Measurements from ENCODE around the gene DLGAP4.

DLGAP4 gene

DNA sequence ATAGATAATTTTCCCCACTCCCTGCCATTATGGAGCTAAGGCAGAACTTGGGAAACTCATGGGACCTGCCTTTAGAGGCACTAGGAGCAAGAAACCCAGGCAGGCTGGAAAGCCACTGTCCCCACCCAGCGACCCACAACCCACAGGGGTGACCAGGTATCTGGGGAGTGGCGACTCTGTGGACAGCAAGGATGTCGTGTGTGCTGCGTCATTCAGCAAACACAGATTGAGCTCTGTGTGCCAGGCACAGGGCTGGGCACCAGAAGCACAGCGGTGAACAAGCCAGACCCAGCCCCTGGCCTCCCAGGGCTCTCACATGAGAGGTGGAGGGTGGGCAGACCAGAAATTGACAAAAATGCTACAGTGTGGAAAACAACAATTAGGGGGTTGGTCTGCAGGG is 27.7 kb downstream of the DLGAP4 start:
- DNase-seq: no peak

DNA sequence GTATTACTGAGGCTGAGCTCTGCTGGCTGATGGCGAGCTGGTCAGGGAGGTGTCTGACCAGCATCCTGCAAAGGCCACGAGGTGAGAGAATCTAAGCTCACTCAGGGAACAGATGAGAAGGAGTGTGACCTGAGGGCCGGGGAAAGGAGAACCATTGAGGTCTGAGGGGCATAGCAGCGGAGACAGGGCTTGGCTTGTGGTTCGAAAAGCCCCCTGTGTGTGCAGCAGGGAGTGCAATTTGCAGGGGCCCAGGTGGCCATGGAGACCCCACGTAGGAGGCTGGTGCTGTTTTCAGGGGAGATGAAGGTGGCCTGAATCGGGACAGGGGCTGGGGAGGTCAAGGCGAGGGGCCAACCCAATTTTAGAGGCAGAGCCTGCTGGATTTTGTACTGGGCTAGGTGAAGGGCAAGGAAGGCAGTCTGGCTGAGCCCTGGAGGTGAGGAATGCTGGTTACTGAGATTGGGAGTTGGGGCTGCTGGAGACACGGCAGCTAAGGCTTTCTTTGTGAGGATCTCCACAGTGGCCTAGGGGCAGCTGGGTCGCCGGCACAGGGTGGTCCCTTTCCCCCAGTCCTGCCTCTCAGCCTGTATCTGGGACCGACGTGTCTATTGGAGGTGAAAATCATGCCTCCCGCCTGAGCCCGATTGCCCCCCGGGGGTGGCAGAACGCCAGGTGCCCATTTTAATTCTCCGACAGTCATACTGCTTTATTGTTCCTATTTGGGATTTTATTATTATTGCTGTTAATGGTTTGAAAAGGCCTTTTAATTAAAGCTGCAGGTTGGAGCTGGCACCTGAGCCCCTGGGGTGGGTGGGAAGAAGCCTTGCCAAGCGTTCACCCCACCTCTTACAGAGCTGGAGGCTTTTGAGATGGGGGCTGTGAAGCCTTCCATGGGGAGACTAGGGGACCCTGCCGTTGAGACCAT is 28.4 kb downstream of the DLGAP4 start:
- no peak for DNase-seq

DNA sequence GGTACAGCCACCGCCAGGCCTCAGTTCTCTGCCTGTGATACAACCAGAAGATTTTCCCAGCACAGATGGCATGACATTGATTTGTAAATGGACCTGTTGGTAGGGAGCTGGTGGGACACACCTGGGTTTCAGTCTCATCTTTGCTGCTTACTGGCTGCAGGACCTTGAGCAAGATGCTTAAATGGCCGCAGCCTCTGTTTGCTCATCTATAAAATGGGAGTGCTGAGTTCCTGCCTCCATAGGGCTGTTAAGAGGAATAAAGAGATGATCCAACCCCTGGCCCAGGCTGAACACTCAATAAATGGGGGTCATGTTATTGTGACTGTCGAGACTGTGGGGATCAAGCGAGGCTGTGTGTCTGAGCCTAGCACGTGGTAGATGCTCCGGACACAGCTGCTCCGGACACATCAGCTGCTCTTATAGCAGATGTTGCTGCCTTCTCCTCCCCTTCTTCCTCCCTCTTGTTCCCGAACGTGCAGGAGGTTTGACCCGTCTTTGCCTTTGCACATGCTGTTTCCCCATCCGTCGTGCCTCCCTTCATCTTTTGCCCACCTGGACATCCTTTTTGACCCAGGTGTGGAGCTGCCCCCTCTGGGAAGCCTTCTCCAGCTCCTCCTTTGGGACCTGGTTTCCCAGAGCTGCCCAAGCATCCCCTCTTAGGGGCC is 29.2 kb downstream of the DLGAP4 start:
- DNase-seq: no peak

GRCh38 chr20:36336204-36336603 is 30.1 kb downstream of the DLGAP4 start:
- no peak for DNase-seq

- no peak for DNase-seq
Observed at GRCh38 chr20:36336954-36337704, 31.0 kb downstream of the DLGAP4 start.

- DNase-seq: no peak
Observed at GRCh38 chr20:36337886-36338285, 31.7 kb downstream of the DLGAP4 start.

DNA sequence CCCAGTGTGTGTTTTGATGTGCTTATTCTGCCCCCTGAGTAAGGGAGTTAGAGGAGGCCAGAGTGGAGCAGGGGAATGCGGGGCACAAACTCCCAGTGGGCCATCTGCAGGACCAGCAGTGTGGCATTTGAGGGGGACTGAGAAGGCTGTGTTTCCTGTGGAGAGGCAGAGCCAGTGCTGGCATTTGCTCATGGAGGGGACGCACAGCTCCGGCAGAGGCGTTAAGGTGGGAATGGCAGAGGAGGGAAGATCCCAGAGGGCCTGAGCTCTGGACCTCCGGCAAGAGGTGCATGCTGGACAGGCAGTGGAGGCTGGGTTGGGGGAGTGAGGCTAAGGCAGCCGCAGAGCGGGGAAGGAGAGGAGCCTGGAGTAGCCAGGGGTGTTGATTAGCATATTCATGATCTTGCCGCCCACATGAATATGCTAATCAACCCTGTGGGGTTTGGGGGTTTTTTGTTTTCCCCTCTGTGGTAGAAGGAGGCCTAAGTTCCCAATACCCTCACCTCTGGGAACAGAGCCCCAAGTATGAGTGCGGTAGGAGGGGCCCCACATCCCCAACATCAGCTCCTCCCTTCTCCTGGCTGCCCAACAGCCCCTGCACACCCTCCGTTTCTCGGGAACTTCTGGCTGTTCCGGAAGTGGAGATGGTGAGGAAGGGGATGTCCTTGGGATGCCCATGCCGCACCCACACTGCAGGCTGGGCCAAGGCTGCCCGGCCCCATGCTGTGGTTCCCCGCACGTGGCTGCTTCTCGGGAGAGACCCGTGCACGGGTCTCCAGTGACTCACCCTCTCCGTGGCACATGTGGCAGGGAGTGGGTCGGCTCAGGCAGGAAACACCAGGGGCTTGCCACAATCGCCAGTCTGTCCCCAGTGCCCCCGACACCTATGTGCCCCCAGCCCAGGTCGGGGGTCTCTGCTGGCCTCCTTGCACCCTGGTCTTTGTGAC is 33.8 kb downstream of the DLGAP4 start:
- no peak for DNase-seq

- DNase-seq: no peak
Observed at GRCh38 chr20:36340593-36340990, 34.5 kb downstream of the DLGAP4 start.

- no peak for DNase-seq
Observed at GRCh38 chr20:36341331-36342020, 35.3 kb downstream of the DLGAP4 start.

DNA sequence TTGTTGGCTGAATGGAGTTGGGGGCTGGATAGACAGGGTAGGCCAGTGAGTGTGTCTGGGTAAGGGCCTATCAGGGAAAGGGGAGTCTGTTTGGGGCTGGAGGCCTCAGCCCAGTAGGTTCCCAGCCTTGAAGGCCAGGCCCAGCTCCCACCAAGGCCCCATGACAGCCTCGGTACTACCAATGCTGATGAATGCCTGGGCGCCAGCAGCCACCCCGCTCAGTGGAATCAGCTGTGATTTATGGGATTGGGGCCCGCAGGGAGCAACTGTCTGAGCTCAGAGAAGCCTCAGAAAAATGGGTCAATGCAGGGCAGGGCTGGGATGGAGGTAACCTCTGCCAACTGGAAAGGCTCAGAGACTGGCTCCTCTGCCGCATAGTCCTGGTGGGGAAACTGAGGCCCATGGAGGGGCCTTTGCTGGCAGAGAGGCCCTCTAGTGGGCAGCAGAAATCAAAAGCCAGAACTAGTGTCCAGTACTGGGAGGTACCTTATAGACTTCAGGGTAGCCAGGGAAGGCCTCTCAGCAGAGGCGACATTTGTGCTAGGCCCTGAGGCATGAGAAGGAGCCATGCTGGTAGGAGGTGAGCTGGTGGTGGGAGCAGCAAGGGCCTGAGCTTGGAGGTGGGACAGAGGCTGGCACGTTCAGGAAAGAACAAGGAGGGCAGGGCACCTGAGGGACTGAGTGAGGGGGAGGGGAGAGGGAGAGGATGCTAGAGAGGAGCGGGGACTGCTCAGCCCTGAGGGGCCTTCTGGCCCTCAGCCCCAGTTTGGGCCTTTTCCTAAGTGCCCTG is 36.4 kb downstream of the DLGAP4 start:
- no peak for DNase-seq

- no peak for DNase-seq
Observed at GRCh38 chr20:36343641-36344040, 37.5 kb downstream of the DLGAP4 start.

- DNase-seq: peak; percentile 3
Observed at GRCh38 chr20:36344517-36345132, 38.5 kb downstream of the DLGAP4 start.

- no peak for DNase-seq
Observed at GRCh38 chr20:36346256-36346655, 40.1 kb downstream of the DLGAP4 start.

DNA sequence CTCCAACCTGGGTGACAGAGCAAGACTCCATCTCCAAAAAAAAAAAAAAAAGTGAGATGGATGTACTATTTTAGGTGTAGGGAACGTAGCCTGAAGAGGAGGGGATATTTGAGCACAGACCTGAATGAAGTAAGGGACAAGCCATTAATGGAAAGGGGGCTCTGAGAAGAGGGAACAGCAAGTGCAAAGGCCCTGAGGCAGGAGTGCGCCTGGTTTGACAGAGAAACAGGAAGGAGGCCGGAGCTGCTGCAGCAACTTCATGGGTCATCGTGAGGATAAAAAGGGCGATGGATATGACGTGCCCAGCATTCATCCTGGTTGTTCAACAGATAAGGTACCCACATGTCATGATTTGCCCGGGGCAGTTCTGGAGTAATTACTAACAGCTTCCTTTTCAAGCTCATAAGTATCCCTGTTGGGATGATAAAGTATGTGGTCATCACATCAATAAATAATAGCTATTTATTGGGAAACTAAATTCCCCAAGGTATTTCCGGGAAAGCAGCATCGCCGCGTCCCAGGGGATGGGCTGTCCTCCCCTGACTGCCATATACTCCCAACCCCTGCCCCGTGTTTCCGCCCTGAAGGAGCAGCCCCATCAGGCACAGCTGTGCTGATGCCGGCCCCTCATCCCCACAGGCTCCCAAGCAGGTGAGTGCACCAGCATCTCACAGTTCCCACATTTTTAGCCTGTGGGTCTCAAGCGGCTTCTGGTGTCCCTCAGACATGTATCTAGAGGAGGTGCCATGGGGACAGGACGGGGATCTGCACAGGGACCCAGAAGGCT is 43.4 kb downstream of the DLGAP4 start:
- DNase-seq: no peak

GRCh38 chr20:36350439-36350838 is 44.3 kb downstream of the DLGAP4 start:
- no peak for DNase-seq

DNA sequence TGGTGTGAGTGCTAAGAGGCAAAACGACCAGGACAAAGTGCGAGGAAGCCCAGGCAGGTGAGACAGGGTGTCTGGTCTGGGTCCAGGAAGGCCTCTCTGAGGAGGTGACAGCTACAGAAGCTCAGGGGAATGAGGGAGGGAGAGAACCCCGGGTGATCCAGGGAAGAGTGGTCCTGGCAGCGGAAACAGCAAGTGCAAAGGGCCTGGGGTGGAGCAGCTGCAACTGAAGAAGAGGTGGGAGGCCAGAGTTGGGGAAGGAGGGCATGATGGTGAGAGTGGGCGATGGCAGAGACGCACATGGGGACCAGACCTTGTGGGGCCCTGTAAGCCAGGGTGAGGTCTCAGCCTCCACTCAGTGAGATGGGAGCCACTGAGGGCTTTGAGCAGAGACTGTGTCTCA is 45.8 kb downstream of the DLGAP4 start:
- DNase-seq: no peak

GRCh38 chr20:36352843-36353553 is 46.9 kb downstream of the DLGAP4 start:
- DNase-seq: no peak

GRCh38 chr20:36353740-36354139 is 47.6 kb downstream of the DLGAP4 start:
- no peak for DNase-seq

All from CD4-positive, alpha-beta T cell treated with Interleukin-10 for 1 hour (primary cell).